ENCODE measurements around the gene NPAS3. TPM values are rescaled to one million over a fixed set of nuclear protein-coding genes. Genes with fewer than 3 reads are reported as not detected.

Gene NPAS3
- total and polyA plus RNA-seq, 5 donors from 2014 or later = not detected

GRCh38 chr14:33123281-33123680 lies 184.6 kb downstream of the NPAS3 start:
- no peaks in the 10 kb centered on the region for H3K4me1 ChIP-seq (ENCODE audit: control insufficient read depth, insufficient read depth, low read length, poor library complexity, severe bottlenecking)
- H3K27me3 Mint-ChIP-seq = no peaks in the 10 kb centered on the region
- ATAC-seq (ENCODE audit: low read depth in 2 of 2) (no peak), DNase-seq (no peak)
- no peaks in the 10 kb centered on the region for H3K36me3 Mint-ChIP-seq
- H3K27me3 ChIP-seq (ENCODE audit: control insufficient read depth, insufficient read depth, low read length) = no peaks in the 10 kb centered on the region
- H3K27ac Mint-ChIP-seq = no peak overlapping the region
- no peak overlapping the region for H3K4me3 Mint-ChIP-seq
- H3K36me3 ChIP-seq (ENCODE audit: control insufficient read depth, insufficient read depth, low read length) = no peaks in the 10 kb centered on the region
- H3K9me3 ChIP-seq (ENCODE audit: control insufficient read depth in 2 of 2, low read length in 2 of 2) = no peaks in the 10 kb centered on the region
- H3K4me3 ChIP-seq (ENCODE audit: low read depth, low read length) = no peak overlapping the region
- no peak overlapping the region for H3K27ac ChIP-seq (ENCODE audit: insufficient read depth, low read length, poor library complexity, severe bottlenecking)
- H3K4me1 Mint-ChIP-seq = no peaks in the 10 kb centered on the region
- H3K9me3 Mint-ChIP-seq = peaks cover 1 to 6% (median 4%) of the 10 kb centered on the region in 7 donors

- H3K9me3 ChIP-seq (ENCODE audit: control insufficient read depth in 2 of 2, low read length in 2 of 2) = no peaks in the 10 kb centered on the region
- Mint-ChIP-seq H3K4me1 (no peaks in the 10 kb centered on the region), H3K27me3 (no peaks in the 10 kb centered on the region), H3K4me3 (no peak overlapping the region), H3K9me3 (peaks cover 0 to 6% (median 1%) of the 10 kb centered on the region in 7 donors), H3K27ac (no peak overlapping the region), H3K36me3 (no peaks in the 10 kb centered on the region)
- H3K4me3 ChIP-seq (ENCODE audit: low read depth, low read length) = no peak overlapping the region
- H3K27me3 ChIP-seq (ENCODE audit: control insufficient read depth, insufficient read depth, low read length) = no peaks in the 10 kb centered on the region
- no peak for ATAC-seq (ENCODE audit: low read depth in 2 of 2)
- H3K4me1 ChIP-seq (ENCODE audit: control insufficient read depth, insufficient read depth, low read length, poor library complexity, severe bottlenecking) = no peaks in the 10 kb centered on the region
- no peaks in the 10 kb centered on the region for H3K36me3 ChIP-seq (ENCODE audit: control insufficient read depth, insufficient read depth, low read length)
- H3K27ac ChIP-seq (ENCODE audit: insufficient read depth, low read length, poor library complexity, severe bottlenecking) = no peak overlapping the region
- no peak for DNase-seq
Observed at GRCh38 chr14:33126433-33126832, 187.8 kb downstream of the NPAS3 start.

- H3K27ac Mint-ChIP-seq = no peak overlapping the region
- Histone ChIP-seq H3K4me1 (ENCODE audit: control insufficient read depth, insufficient read depth, low read length, poor library complexity, severe bottlenecking) (no peaks in the 10 kb centered on the region), H3K36me3 (ENCODE audit: control insufficient read depth, insufficient read depth, low read length) (no peaks in the 10 kb centered on the region), H3K27ac (ENCODE audit: insufficient read depth, low read length, poor library complexity, severe bottlenecking) (no peak overlapping the region), H3K4me3 (ENCODE audit: low read depth, low read length) (no peak overlapping the region), H3K27me3 (ENCODE audit: control insufficient read depth, insufficient read depth, low read length) (no peaks in the 10 kb centered on the region), H3K9me3 (ENCODE audit: control insufficient read depth in 2 of 2, low read length in 2 of 2) (no peaks in the 10 kb centered on the region)
- ATAC-seq (ENCODE audit: low read depth in 2 of 2) (no peak), DNase-seq (no peak)
- no peaks in the 10 kb centered on the region for H3K27me3 Mint-ChIP-seq
- H3K4me1 Mint-ChIP-seq = no peaks in the 10 kb centered on the region
- H3K4me3 Mint-ChIP-seq = no peak overlapping the region
- peaks cover 0 to 10% (median 2%) of the 10 kb centered on the region in 7 donors for H3K9me3 Mint-ChIP-seq
- H3K36me3 Mint-ChIP-seq = no peaks in the 10 kb centered on the region
Observed at GRCh38 chr14:33127531-33127930, 188.9 kb downstream of the NPAS3 start.

GRCh38 chr14:33131801-33132200 lies 193.1 kb downstream of the NPAS3 start:
- ATAC-seq (ENCODE audit: low read depth in 2 of 2) = no peak
- H3K36me3 Mint-ChIP-seq = no peaks in the 10 kb centered on the region
- Histone ChIP-seq H3K27me3 (ENCODE audit: control insufficient read depth, insufficient read depth, low read length) (no peaks in the 10 kb centered on the region), H3K27ac (ENCODE audit: insufficient read depth, low read length, poor library complexity, severe bottlenecking) (no peak overlapping the region), H3K36me3 (ENCODE audit: control insufficient read depth, insufficient read depth, low read length) (no peaks in the 10 kb centered on the region), H3K4me1 (ENCODE audit: control insufficient read depth, insufficient read depth, low read length, poor library complexity, severe bottlenecking) (no peaks in the 10 kb centered on the region), H3K4me3 (ENCODE audit: low read depth, low read length) (no peak overlapping the region), H3K9me3 (ENCODE audit: control insufficient read depth in 2 of 2, low read length in 2 of 2) (no peaks in the 10 kb centered on the region)
- H3K4me3 Mint-ChIP-seq = no peak overlapping the region
- peaks cover 3% of the 10 kb centered on the region for H3K27me3 Mint-ChIP-seq
- H3K27ac Mint-ChIP-seq = no peak overlapping the region
- H3K4me1 Mint-ChIP-seq = no peaks in the 10 kb centered on the region
- H3K9me3 Mint-ChIP-seq = peaks cover 0 to 10% (median 1%) of the 10 kb centered on the region in 7 donors
- no peak for DNase-seq

- Histone ChIP-seq H3K27me3 (ENCODE audit: control insufficient read depth, insufficient read depth, low read length) (no peaks in the 10 kb centered on the region), H3K4me1 (ENCODE audit: control insufficient read depth, insufficient read depth, low read length, poor library complexity, severe bottlenecking) (no peaks in the 10 kb centered on the region), H3K9me3 (ENCODE audit: control insufficient read depth in 2 of 2, low read length in 2 of 2) (no peaks in the 10 kb centered on the region), H3K4me3 (ENCODE audit: low read depth, low read length) (no peak overlapping the region), H3K27ac (ENCODE audit: insufficient read depth, low read length, poor library complexity, severe bottlenecking) (no peak overlapping the region), H3K36me3 (ENCODE audit: control insufficient read depth, insufficient read depth, low read length) (no peaks in the 10 kb centered on the region)
- H3K4me3 Mint-ChIP-seq = no peak overlapping the region
- no peak for DNase-seq
- ATAC-seq (ENCODE audit: low read depth in 2 of 2) = no peak
- H3K27me3 Mint-ChIP-seq = peaks cover 5% of the 10 kb centered on the region
- no peak overlapping the region for H3K27ac Mint-ChIP-seq
- peaks cover 0 to 10% (median 1%) of the 10 kb centered on the region in 7 donors for H3K9me3 Mint-ChIP-seq
- no peaks in the 10 kb centered on the region for H3K4me1 Mint-ChIP-seq
- H3K36me3 Mint-ChIP-seq = no peaks in the 10 kb centered on the region
Observed at GRCh38 chr14:33134162-33134561, 195.5 kb downstream of the NPAS3 start.

DNA sequence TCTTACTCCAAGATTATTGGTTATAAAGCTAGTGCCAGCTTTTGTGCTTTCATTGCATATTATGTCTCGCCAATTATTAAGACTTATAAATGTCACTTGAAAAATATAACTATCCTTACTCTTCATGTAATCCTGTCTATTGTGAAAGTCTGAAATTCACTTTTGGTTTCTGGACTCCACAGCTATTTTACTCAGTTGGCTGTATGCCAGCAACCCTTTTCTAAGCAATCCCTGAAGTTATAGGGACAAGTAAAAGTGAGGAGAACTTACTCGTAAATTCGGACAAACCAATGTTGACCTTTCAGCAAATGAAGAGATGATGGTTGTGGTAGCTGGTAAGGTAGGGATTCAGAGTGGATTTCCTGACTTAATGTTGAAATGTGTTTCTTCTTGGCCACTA lies 196.3 kb downstream of the NPAS3 start:
- Histone ChIP-seq H3K36me3 (ENCODE audit: control insufficient read depth, insufficient read depth, low read length) (no peaks in the 10 kb centered on the region), H3K4me3 (ENCODE audit: low read depth, low read length) (no peak overlapping the region), H3K9me3 (ENCODE audit: control insufficient read depth in 2 of 2, low read length in 2 of 2) (no peaks in the 10 kb centered on the region), H3K4me1 (ENCODE audit: control insufficient read depth, insufficient read depth, low read length, poor library complexity, severe bottlenecking) (no peaks in the 10 kb centered on the region), H3K27ac (ENCODE audit: insufficient read depth, low read length, poor library complexity, severe bottlenecking) (no peak overlapping the region), H3K27me3 (ENCODE audit: control insufficient read depth, insufficient read depth, low read length) (no peaks in the 10 kb centered on the region)
- Mint-ChIP-seq H3K36me3 (no peaks in the 10 kb centered on the region), H3K4me3 (no peak overlapping the region), H3K9me3 (peaks cover 0 to 10% (median 2%) of the 10 kb centered on the region in 7 donors), H3K4me1 (no peaks in the 10 kb centered on the region), H3K27me3 (peaks cover 5% of the 10 kb centered on the region), H3K27ac (no peak overlapping the region)
- ATAC-seq (ENCODE audit: low read depth in 2 of 2) (no peak), DNase-seq (no peak)

GRCh38 chr14:33150666-33151428 lies 212.2 kb downstream of the NPAS3 start:
- no peaks in the 10 kb centered on the region for H3K9me3 ChIP-seq (ENCODE audit: control insufficient read depth in 2 of 2, low read length in 2 of 2)
- no peaks in the 10 kb centered on the region for H3K36me3 Mint-ChIP-seq
- H3K4me1 ChIP-seq (ENCODE audit: control insufficient read depth, insufficient read depth, low read length, poor library complexity, severe bottlenecking) = no peaks in the 10 kb centered on the region
- H3K27ac ChIP-seq (ENCODE audit: insufficient read depth, low read length, poor library complexity, severe bottlenecking) = no peak overlapping the region
- peaks cover 0 to 7% (median 2%) of the 10 kb centered on the region in 7 donors for H3K9me3 Mint-ChIP-seq
- H3K4me3 ChIP-seq (ENCODE audit: low read depth, low read length) = no peak overlapping the region
- no peak for ATAC-seq (ENCODE audit: low read depth in 2 of 2)
- H3K4me1 Mint-ChIP-seq = no peaks in the 10 kb centered on the region
- H3K27ac Mint-ChIP-seq = no peak overlapping the region
- H3K4me3 Mint-ChIP-seq = no peak overlapping the region
- no peaks in the 10 kb centered on the region for H3K27me3 ChIP-seq (ENCODE audit: control insufficient read depth, insufficient read depth, low read length)
- no peaks in the 10 kb centered on the region for H3K36me3 ChIP-seq (ENCODE audit: control insufficient read depth, insufficient read depth, low read length)
- DNase-seq = no peak
- no peaks in the 10 kb centered on the region for H3K27me3 Mint-ChIP-seq

GRCh38 chr14:33163109-33163508 lies 224.4 kb downstream of the NPAS3 start:
- no peak overlapping the region for H3K4me3 Mint-ChIP-seq
- H3K27ac Mint-ChIP-seq = no peak overlapping the region
- Histone ChIP-seq H3K36me3 (ENCODE audit: control insufficient read depth, insufficient read depth, low read length) (no peaks in the 10 kb centered on the region), H3K4me3 (ENCODE audit: low read depth, low read length) (no peak overlapping the region), H3K27me3 (ENCODE audit: control insufficient read depth, insufficient read depth, low read length) (no peaks in the 10 kb centered on the region), H3K4me1 (ENCODE audit: control insufficient read depth, insufficient read depth, low read length, poor library complexity, severe bottlenecking) (no peaks in the 10 kb centered on the region), H3K27ac (ENCODE audit: insufficient read depth, low read length, poor library complexity, severe bottlenecking) (no peak overlapping the region), H3K9me3 (ENCODE audit: control insufficient read depth in 2 of 2, low read length in 2 of 2) (no peaks in the 10 kb centered on the region)
- peaks cover 0 to 6% (median 0%) of the 10 kb centered on the region in 7 donors for H3K9me3 Mint-ChIP-seq
- no peaks in the 10 kb centered on the region for H3K27me3 Mint-ChIP-seq
- H3K36me3 Mint-ChIP-seq = no peaks in the 10 kb centered on the region
- H3K4me1 Mint-ChIP-seq = no peaks in the 10 kb centered on the region
- DNase-seq (no peak), ATAC-seq (ENCODE audit: low read depth in 2 of 2) (no peak)

Measured in CD4-positive, CD25-positive, alpha-beta regulatory T cell (primary cell).